AG08395 (cell line): ENCODE data around the gene TJP3.

Source experiments
- DNase-seq: peaks from one replicate; pipeline ENCODE4 v3.0.0; 2012; ENCODE audit warnings: mixed read lengths, low spot score

TJP3 gene

DNA sequence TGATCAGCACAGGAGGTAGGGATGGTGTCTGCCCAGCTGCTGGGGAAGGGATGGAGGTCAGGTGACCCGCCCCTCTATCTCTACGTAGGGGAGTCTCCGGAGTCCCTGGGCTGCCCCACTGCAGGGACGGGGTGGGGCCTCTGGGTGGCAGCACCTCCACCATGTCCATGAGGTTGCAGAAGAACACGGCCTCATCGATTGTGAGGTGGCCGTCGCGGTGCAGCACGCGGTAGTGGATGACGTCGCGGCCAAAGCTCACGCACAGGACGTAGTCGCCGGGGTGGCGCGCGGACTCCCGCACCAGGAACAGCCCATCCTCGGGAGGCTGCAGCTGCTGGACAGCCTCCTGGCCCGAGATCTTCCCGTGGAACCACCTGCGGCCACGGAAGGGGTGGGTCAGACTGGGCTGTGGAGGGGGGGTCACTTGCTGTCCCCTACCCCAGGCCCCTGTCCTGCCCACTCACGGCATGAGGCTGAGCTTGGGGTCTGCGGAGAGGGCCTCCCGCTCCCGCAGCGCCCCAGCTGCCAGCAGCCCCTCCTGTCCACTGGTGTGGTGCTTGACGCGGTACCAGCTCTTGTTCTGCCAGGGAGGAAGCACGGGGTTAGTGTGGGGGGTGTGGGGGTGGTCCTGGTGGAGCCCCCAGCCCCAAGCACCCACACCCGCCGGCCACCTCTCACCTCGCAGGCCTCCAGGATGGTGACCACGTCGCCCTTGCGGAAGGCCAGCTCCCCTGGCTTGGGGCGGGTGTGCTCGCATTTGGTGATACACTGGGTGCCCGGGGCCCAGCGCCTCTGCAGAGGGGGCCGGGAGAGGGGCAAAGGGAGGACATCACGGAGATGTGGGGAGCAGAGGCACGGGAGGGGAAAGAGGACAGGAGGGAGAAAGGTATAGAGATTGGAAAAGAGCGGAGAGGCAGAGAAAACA lies 75.7 kb downstream of the TJP3 start:
- no peak for DNase-seq

DNA sequence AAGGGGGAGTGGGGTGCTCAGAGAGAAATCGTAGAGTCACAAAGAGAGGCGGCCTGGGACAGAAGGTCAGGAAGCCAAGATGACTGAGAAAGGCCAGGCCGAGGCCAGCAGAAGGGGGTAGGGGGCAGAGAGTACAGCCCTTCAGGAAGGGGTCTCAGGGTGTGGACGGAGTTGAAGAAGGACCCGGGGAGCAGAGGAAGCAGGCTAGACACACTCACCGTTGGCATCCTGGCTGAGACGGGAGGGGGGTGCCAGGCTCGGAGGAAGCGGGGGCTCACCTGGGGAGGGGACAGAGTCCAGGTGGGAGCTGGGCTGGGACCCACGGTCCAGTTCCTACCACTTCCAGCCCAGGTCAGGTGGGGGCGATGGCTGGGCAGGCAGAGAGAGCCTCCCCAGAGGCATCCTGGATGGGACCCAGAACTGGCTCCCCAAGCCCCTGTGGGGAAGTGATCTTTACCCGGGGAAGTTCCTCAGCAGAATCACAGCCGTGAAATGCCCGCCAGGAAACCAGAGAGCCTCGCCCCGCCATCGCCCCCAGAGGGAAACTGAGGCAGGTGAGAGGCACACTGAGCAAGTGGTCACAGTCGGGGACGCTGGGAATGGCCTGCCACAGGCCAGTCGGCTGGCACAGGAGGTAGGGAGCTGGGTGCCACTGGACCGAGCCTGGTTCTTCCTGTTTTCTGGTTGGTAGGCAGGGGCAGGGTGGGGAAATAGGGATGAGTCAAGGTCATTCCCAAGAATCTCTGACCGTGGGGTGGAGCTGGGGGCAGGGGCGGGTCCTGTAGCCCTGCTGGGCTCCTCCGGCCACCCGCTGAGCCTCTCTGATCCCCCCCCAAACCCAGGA lies 76.6 kb downstream of the TJP3 start:
- peak; percentile 38 for DNase-seq

DNA sequence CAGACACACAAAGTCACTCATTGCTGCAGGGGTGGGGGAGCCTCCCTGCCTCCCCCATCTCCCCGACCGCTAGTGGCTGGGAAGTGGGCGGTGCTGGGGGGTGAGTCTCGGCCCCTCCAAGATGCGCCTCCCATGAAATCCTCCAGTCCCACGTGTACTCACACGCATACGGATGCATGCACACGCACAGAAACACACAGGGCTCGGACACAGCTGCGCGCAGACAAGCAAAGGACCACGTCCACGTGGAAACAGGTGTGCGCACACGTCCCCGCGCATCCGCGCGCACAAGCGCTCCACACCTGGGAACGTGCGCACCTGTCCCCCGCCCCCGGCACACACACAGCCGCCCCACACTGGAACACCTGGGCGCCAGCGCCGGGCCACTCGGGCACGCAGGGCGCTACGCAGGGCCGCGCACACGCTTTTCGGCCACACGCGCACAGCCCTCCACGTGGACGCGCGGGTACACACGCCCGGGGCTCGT lies 77.3 kb downstream of the TJP3 start:
- DNase-seq: no peak

DNA sequence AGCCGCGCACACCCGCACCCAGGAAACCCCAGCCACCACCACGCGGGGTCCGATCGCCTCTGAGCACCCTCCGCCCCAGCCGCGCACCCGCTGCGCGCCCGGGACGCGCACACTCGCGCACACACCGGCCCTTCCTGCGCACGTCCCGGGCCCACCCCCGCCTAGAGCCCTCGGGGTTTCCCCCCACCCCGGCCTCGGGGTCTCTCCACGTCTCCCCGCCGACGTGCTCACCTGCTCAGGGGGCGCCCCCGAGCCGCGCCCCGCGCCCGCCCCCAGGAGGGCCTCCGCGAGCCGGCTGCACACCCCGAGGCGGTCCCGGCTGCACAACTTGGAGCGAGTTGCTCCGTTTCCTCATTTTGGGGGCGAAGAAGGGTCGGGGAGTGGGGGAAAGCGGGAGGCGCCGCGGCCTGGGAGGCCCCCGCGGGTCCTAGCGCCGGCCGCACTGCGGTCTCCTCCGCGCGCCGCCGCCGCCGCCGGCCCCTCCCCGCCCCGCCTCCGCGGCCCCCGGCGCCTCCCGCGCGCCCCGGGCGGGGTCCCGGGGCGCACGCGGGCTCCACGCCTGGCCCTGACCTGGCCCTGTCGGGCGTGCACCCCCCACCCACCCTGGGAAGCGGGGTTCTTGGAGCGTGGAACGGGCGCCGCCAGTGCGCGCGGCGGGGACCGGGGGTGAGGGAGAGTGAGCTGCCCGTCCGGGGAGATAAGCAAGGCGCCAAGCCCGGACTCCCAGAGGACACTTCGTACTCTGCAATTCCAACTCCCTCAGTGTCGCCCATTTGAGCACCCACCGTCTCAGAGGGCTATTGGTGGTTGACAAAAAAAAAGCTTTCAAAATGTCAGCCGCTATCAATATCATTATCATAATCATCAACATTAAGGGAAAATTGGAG lies 78.0 kb downstream of the TJP3 start, which contains the start of gene MATK:
Gene MATK (minus strand): TSS at position 444 of the 887 bp plus-strand sequence. CDS start 1,246 bp downstream, outside the sequence.
- no peak for DNase-seq

DNA sequence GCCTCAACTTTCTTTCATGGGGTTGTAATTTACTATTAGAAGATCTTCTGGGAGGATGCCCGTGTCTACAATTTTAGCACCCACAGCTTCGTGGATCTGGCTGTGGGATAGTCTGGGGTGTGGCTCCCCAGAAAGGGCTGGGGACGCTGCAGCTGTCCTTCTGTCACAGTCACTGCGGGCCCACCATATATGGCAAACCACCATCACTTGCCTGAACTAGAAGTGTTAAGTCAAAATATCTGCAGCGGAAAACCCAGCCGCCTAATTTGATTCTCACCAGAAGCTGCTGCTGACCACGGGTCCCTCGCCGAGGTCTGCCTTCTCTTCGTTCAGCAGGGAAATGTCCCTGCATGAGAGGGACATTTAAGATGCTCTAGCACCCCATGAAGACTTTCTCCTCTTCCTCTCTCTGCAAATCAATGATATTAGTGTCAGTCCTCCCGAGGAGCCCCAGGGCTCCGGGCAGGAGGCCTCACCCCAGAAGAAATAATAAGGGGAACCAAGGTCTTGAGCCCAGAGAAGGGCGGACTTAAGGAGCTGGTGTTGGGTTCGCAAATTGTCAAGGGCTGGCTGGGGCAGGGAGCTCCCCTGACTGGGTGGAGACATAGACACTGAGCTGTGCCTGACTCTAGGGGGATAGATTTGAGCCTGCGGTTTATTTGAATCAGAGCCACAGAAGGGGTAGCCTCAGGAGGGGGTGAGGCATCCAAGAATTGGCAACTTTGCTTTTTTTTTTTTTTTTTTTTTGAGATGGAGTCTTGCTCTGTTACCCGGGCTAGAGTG lies 81.0 kb downstream of the TJP3 start:
- DNase-seq: no peak

DNA sequence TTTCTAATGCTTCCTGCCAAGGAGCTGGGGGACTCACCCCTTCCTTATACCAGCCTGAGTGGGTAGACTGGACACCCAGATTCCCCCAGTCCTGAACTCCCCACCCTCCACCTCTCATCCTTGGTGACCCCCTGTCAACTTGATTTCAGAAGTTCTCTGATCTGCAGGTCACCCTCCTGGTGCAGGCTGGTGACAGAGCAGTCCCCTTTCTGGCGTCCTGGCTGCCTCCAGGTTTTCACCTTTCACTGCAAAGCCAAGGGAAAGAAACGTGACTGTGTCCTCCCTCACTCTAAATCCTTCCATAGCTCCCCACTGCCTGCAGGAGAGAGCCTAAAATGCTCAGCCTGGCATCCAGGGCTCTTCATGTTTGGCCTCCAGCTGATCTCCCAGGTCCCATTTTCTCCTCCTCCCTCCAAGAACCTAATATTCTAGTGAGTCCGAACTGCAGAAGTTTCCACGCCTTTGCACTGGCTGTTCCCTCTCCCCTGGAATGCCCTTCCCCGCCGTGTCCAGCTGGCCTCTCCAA lies 82.1 kb downstream of the TJP3 start:
- no peak for DNase-seq

DNA sequence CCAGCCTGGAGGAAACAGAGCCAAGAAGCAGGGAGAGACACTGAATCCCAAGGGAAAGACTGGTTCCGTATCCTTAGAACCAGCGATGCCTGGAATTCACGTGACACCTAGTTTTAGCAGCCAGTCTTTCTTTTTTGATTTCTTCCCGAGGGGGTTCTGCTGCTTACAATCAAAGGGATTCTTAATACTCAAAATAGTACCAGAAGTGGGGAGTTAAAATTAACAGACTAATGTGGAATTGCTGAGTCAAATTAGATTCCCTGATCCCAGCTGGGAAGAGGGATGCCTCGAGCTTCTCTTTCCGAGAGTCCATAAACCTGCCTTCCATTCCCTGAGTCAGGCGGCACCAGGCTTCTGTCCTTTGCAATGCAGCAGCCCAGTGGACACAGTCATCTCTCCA lies 82.8 kb downstream of the TJP3 start:
- no peak for DNase-seq

DNA sequence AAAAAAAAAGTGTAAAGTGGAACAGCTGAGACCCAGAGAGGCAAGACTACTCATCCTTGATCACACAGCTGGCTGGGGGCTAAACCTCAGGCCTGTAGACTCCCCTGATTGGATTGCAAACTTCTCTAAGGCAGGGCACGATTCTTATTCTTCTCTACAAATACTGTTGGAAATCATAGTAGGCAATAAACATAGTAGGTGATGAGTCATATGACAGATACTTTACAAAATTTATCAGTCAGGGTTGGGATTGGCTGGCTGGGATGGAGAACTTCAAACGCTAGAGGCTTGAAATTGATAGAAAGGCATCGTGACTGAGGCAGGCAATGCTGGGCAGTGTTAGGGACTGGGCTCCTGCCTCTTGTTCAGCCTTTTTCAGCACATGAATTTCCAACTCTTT lies 83.9 kb downstream of the TJP3 start:
- no peak for DNase-seq

DNA sequence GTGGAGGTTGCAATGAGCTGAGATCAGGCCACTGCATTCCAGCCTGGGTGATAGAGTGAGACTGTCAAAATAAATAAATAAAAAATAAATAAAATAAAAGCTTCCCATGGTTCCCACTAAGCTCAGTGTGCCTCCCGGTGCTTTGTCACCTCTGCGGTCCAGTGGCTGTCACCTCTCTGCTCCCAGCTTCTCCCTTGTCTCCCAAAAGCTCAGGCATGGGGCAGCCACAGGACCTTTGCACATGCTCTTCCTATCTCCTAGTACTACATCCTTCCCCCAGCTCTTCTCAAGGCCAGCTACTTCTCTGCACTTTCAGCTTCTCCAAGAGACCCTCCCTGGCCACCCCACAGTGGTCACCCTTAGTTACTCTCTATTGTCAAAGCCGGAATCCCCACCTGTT lies 85.6 kb downstream of the TJP3 start:
- DNase-seq: no peak

DNA sequence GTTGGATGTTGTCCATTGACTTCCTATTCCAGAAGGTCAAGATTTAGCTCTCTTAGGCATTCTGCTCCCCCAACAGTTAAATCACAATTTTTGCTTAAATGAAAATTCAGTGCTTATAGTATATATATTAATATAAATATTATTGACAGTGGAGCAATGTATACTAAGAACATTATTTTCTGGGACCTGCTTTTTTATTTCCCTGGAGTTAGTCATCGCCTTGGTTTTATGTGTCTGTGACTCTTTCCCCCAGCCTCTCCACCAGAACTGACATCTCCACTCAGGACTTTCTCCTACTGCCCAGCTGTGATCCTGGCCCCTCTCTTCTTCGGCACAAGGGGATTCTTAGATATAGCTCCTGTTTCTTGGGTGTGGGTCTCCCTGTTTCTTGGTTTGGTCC lies 88.2 kb downstream of the TJP3 start:
- no peak for DNase-seq

DNA sequence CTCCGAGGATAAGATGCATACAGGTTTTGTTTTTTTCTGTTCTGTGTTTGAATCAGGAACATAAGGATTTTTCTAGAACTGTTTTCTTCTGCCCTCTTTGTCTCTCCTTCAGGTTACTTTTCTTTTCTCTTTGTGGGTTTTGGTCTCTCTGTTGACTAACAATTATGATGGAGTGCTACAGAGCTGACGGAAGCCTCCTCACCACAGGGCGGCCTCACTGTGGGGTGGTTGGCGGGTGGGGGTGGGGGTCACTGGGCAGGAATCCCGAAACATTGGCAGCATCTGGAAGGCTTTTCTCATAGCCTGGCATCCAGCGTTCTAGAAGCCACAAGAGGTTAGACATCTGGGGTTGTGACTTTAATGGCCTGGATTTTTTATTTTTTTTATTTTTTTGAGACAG lies 90.0 kb downstream of the TJP3 start:
- no peak for DNase-seq
